Measurements from ENCODE around the gene AUTS2.

GRCh38 chr7:69787736-69788431, 189.6 kb downstream of the AUTS2 start:
- no peak for TF ChIP-seq CTCF (IDR thresholded peaks at IDR 0.05; ENCODE audit: poor library complexity, severe bottlenecking)
- no peak for TF ChIP-seq EZH2 (IDR thresholded peaks at IDR 0.05; ENCODE audit: borderline replicate concordance, insufficient read depth, low read length, poor library complexity, severe bottlenecking)
- no peak for TF ChIP-seq SMC3 (conservative IDR thresholded peaks at IDR 0.05; ENCODE audit: poor library complexity)
- no peak for TF ChIP-seq TAF1 (IDR thresholded peaks at IDR 0.05; ENCODE audit: low read depth)
- TF ChIP-seq EP300 (conservative IDR thresholded peaks at IDR 0.05; ENCODE audit: poor library complexity, severe bottlenecking), result no peak
- no peak for TF ChIP-seq POLR2AphosphoS5 (IDR thresholded peaks at IDR 0.05)
- TF ChIP-seq REST (IDR thresholded peaks at IDR 0.05; ENCODE audit: borderline replicate concordance), result no peak
